Bronchial epithelial cell (primary cell): ENCODE results near the gene TMEM167B. TPM values are rescaled to one million over a fixed set of nuclear protein-coding genes. Genes with fewer than 3 reads are reported as not detected.

Experiments used
- DNase-seq: peaks from one replicate; pipeline ENCODE4 v3.0.0-alpha.2; 2010; ENCODE audit warnings: low read depth
- FAIRE-seq: peaks from 2 replicates; lab custom pipeline; 2011; peaks lifted over from hg19 to GRCh38; lab: Jason Lieb, UNC
- H3K27me3 ChIP-seq: 2 replicates; pipeline ENCODE4 v1.5.1; 2011; ENCODE audit warnings: low read length; ENCODE audit not compliant: control insufficient read depth, insufficient read depth
- H3K36me3 ChIP-seq: 2 replicates; pipeline ENCODE4 v1.5.1; 2011; ENCODE audit warnings: low read length; ENCODE audit not compliant: control insufficient read depth, insufficient read depth
- H3K4me3 ChIP-seq: 2 replicates; pipeline ENCODE4 v1.5.1; 2011; ENCODE audit warnings: mild to moderate bottlenecking, low read depth, low read length, control low read depth
- CTCF ChIP-seq: IDR thresholded peaks from 2 replicates; pipeline ENCODE4 v1.5.1; 2011; ENCODE audit warnings: mild to moderate bottlenecking, moderate library complexity, low read length, control low read depth, inconsistent platforms; ENCODE audit not compliant: insufficient read depth, severe bottlenecking
- total RNA-seq: library from RNA; depleted of rRNA; stranded (reverse); fragments of >200 nt; gene quantifications from 2 replicates; pipeline ENCODE4 v1.2.1, GENCODE V29; 2014

Gene TMEM167B
- total RNA-seq, 1 donor from 2014 or later: 52.7 TPM

GRCh38 chr1:109094377-109094803, 3.8 kb downstream of the TMEM167B start:
- no peak for FAIRE-seq
- Histone ChIP-seq H3K27me3 (no peaks in the 10 kb centered on the region), H3K36me3 (peaks cover 1% of the 10 kb centered on the region), H3K4me3 (no peak overlapping the region)
- no peak for TF ChIP-seq CTCF
- DNase-seq: no peak

- Histone ChIP-seq H3K4me3 (no peak overlapping the region), H3K27me3 (no peaks in the 10 kb centered on the region), H3K36me3 (peaks cover 1% of the 10 kb centered on the region)
- DNase-seq (no peak), FAIRE-seq (no peak)
- no peak for TF ChIP-seq CTCF
Measured at GRCh38 chr1:109094871-109095270, 4.3 kb downstream of the TMEM167B start.

- Histone ChIP-seq H3K4me3 (no peak overlapping the region), H3K27me3 (no peaks in the 10 kb centered on the region), H3K36me3 (peaks cover 1% of the 10 kb centered on the region)
- DNase-seq (no peak), FAIRE-seq (no peak)
- no peak for TF ChIP-seq CTCF
Measured at GRCh38 chr1:109095631-109096030, 5.1 kb downstream of the TMEM167B start.

DNA sequence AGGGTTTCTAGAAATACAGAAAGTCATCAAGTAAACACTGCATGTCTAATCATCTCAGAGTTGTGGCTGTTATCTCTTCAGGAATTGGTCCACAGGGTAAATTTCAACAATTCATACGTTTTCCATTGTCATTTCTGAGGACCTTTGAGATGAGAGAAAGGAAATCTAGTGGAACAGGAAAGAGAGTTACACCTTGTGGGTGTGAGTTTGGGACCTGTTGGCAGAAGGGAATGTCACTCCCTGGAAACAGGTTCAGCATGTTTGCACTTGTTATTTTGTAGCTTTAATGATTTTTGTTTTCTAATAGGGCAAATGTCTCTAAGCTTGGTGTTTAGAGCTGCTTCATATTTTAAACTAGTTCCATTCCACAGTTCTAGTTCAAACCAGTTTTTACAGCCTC, 5.6 kb downstream of the TMEM167B start:
- Histone ChIP-seq H3K4me3 (no peak overlapping the region), H3K36me3 (peaks cover 1% of the 10 kb centered on the region), H3K27me3 (no peaks in the 10 kb centered on the region)
- FAIRE-seq (no peak), DNase-seq (peak; percentile 42)
- no peak for TF ChIP-seq CTCF

DNA sequence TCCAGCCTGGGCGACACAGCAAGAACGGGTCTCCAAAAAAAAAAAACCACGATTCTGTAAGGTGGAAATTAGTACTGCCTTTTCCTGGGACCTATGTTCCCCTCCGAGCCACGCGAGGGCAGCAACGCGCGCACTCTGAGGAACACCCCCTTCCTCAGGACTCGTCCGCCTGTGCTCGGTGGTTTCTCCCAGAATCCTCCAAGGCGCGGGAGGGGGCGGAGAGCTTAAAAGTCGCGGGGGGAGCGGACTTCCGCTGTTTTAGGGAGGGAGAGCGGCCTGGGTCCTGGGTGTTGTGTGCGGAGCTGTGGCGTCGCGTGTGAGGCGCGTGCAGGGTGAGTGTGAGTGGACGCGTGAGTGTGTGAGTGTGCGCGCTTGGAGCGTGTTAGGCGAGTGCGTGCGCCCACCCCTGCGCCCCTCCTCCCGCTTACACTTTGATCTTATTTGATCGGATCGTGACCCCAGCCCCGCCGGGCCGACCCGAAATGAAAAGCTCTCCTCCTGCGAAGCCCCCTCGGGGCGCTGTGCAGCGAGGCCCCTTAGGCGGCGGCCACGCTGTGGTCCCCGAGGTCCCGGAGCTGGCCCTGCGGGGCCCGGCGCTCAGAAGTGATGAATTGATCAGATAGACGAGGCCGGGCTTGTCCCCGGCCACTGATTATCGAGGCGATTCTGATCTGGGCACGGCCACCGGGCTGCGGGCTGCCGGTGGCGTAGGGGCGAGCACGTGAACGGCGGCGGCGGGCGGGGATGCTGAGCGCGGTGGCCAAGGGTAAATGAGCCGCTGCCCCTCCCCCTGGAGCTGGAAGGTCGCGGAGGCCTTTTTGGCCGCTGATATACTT, 9.6 kb downstream of the TMEM167B start:
- DNase-seq (peak; percentile 87), FAIRE-seq (no peak)
- Histone ChIP-seq H3K4me3 (peak overlapping the region; percentile 98), H3K36me3 (no peaks in the 10 kb centered on the region), H3K27me3 (no peaks in the 10 kb centered on the region)
- TF ChIP-seq CTCF: peak; percentile 88
